Stimulated activated CD8-positive, alpha-beta memory T cell treated with anti-CD3 and anti-CD28 coated beads, Interleukin-12 subunit alpha, Interleukin-12 subunit beta, amount 100 ng/mL, for 1 hour (primary cell): ENCODE results near the gene SLC25A43.
"Not testable (repeated sequence)": the region's sequence is repeated elsewhere in the genome, so short reads cannot be mapped to it uniquely, and the experiment has no call there.

Source experiments
- DNase-seq: peaks from one replicate; pipeline ENCODE4 v3.0.0-alpha.2; 2020; ENCODE audit warnings: low read depth

The SLC25A43 gene

DNA sequence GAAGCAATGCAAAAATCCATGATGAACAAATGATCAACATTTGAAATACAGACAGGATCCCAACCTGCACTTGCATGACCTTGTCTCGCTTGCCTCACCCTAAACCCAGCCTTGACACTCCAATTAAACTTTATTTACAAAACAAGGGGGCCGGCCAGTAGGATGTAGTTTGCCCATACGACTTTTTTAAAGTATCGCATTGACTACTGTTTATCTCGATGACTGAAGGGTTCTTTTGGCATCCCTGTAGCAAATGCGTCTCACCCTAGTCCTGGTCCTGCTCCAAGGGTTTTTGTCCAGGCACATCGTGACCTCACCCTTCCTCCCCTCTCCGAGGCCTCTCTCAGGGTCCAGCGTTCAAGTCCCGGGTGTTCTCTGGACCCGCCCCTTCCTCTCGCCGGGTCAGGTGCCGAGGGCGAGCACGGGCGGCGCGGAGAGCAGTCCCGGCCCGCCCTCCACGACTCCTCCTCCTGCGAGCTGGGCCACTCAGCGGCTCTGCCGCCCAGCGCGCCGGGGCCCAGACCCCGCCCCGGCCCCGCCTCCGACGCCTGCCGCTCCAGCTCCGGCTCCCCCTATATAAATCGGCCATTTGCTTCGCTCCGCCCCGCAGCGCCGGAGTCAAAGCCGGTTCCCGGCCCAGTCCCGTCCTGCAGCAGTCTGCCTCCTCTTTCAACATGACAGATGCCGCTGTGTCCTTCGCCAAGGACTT is 68.9 kb downstream of the SLC25A43 start, which contains the start of gene SLC25A5:
TSS of gene SLC25A5 (plus strand) at position 603 of the 709 bp plus-strand sequence. CDS start at position 675, 72 bp downstream.
- DNase-seq: peak; percentile 62

- DNase-seq: peak; percentile 70
These were observed 69.6 kb downstream of the SLC25A43 start for GRCh38 chrX:119468551-119469312.

GRCh38 chrX:119469313-119469635 is 70.1 kb downstream of the SLC25A43 start:
- no peak for DNase-seq

- DNase-seq: no peak
These were observed 75.7 kb downstream of the SLC25A43 start for GRCh38 chrX:119474615-119475388.

DNA sequence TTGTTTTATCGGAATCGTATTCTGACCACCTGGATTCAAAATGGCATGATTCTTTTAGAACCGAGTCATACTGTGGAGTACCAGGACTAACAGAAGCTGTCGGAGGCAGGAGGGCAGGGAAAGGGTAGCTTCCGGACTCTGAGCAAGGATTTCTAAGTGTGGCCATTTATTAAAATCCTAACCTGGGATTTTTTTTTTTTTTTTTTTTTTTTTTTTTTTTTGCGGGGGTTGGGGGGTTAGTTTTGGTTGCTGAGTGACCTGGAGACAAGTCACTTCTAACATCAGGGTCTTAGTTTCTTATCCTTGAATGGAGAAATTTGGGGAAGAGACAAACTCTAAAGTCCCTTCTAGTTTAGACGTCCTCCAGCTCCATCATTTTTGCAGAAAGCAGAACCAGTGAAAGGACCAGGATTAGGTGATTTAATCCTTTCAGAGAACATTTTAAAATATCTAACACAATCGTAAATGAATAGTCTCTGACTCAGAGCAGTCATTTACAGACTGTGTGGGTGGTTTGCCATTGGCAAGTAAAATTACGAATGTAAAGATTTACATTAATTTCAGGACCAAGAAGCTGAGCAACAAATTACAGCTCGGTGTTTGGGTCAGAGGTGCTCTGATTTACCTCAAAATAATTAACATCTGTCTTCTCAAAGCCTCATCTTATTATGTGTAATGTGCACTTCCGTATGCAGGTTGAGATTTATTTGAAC is 76.4 kb downstream of the SLC25A43 start:
- DNase-seq: no peak

- no peak for DNase-seq
These were observed 78.7 kb downstream of the SLC25A43 start for GRCh38 chrX:119477812-119478232.

DNA sequence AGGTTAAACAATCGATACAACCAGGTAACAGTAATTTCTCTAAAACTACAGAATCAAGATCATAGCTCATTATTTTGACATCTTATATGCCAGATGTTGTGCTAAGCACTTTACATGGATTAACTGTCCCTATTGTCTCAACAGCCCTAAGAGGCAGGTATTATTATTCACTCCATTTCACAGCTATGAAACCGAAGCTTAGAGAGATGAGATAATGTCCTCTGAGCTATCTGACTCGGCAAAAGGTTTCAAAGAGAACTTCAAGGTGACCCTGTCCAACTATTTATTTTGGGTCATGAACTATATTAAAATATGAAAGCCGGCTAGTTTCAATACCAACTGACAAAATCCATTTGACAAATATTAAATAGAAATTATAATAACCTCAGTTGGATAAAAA is 79.4 kb downstream of the SLC25A43 start:
- DNase-seq: no peak

- DNase-seq: no peak
These were observed 80.7 kb downstream of the SLC25A43 start for GRCh38 chrX:119479845-119480244.

DNA sequence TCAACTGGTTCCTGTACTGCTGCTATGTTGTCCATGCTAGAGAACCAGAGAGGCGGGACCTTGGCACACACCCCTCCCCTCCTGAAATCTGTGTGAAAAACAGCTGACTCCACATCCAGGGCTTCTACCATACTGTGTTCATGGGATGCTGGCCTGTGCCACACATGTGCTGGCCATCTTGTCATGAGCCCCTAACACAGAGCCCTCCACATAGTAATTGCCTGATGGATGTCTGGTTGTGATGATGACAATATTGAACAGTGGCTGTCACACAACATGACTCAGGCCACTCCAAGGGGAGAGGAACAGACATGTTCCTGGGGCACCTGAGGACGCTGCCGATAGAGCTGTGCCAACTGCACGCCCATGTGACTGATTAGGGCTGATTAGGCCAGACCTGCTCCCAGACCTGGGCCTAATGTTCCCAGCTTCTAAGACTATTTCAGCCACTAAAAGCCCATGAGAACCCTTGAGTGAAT is 82.2 kb downstream of the SLC25A43 start:
- no peak for DNase-seq

DNA sequence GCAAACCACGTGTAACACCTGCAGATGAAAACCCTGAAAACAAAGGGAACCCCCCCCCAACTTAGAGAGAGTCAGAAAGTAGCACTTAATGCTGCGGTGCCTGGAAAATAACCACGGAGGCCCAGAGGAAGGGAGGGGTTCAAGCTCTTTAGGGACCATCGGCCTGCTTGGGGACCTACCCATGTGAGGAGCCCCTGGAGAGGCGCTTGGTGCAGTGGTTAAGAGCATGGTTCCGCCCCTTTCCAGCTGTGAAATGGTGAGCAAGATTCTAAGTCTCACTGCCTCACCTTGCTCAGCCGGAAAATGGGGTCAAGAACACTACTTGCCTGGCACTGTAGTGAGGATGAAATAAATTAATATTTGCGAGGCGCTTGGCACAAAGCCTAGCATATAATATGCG is 82.9 kb downstream of the SLC25A43 start:
- no peak for DNase-seq

DNA sequence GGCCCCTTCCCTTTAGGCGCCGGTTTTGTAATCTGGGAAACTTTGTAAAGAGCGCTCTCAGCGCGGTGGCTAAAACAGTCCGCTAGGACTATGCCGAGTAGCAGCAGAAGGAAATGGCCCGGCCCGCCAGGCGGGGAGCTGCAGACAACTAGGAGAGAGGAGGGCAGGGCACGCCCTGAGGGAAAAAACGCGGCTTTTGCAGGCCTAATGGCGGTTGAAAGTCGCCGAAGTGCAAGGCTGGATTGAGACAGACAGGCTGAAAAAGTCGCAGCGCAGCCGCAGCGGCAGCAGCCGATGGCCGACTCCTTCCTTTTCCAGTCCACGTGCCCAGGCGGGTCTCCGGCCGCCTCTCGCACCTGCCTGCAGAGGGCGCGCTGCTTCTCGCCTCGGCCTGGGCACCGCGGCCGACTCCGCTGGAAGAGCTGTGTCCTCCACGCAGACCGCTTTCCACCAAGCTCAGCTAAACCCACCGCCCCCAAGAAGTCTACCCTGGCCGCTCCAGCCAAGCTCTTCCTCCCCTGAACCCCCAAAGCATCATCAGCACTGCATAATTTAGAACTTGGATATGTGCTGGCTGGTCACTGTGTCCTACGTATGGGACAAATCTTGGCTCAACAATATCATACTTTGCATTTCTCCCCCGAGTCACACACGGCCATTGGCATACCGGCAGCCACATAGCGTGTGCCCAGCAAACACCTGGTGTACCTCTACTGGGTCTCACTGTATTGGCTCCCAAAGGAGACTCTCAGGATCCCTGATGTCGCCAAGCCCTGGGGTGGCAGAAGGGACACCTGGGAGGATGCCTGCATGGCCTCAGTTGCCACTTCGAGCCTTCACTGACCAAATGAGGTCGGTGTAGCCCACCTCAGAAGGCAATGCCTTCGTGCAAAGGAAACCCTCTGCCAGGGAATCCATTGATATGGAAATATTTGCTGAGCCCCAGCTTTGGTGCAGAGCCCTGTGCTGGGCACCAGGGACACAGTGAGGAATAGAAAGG is 83.6 kb downstream of the SLC25A43 start:
- peak; percentile 36 for DNase-seq

DNA sequence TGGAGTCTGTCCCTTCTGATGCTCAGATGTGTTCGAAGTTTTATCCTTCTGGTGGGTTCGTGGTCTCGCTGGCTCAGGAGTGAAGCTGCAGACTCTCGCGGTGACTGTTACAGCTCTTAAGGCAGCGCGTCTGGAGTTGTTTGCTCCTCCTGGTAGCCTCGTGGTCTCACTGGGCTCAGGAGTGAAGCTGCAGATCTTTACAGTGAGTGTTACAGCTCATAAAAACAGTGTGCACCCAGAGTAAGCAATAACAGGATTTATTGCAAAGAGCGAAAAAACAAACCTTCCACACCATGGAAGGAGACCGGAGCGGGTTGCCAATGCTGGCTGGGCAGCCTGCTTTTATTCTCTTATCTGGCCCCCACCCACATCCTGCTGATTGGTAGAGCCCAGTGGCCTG is 87.6 kb downstream of the SLC25A43 start:
- no peak for DNase-seq

DNA sequence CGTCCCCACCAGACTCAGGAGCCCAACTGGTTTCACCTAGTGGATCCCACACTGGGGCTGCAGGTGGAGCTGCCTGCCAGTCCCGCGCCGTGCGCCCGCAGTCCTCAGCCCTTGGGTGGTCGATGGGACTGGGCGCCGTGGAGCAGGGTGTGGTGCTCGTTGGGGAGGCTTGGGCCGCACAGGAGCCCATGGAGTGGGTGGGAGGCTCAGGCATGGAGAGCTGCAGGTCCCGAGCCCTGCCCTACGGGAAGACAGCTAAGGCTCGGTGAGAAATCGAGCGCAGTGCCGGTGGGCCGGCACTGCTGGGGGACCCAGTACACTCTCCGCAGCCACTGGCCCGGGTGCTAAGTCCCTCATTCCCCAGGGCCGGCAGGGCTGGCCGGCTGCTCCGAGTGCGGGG is 88.6 kb downstream of the SLC25A43 start:
- DNase-seq: not testable (repeated sequence)

DNA sequence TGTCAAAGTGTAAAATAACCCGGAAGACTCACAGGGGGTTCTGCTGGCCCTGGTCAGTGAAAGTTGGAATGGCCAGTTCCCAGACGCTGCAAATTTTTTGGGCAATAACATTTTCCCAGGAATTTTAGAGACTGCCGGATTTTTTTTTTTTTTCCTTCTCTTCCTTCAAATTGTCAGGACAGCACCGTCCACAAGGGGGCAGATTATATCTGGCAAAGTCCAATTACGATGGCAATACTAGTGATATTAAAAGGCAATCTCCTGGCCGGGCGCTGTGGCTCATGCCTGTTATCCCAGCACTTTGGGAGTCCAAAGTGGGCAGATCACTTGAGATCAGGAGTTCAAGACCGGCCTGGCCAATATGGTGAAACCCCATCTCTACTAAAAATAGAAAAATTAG is 89.6 kb downstream of the SLC25A43 start:
- no peak for DNase-seq

DNA sequence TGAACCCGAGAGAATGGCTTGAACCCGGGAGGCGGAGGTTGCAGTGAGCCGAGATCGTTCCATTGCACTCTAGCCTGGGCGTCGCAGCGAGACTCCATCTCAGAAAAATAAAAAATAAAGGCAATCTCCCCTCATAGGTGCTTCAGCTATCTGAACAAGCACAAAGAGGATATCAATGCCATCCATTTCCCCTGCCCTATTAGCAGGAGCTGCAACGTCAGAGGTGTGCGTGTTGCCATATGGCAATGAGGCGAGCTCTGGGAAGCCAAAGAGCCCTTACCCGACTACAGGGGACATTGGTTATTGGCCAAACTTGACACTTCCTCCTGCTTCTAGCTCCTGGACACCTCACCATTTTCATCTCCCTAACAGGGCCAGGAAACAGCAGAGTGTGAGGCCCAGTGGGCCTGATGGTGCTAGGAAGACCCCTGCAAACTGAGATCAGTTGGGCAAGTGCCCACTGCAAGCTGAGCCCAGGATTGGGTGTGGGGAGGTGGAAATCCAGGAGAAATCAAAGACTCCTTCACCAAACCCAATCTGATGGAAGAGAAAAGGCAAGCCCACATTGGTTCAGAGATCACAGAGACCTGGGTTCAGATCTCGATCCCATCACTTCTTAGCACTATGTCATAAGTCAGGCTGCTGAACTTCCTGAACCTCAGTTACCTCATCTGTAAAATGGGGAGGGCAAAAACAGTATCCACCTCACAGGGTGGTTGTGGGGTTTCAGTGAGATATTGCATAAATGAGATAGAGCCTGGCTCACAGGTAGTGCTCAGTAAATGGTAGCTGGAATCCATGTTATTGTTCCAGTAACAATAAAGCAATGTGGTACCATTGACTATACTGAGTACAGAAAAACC is 90.3 kb downstream of the SLC25A43 start:
- no peak for DNase-seq

DNA sequence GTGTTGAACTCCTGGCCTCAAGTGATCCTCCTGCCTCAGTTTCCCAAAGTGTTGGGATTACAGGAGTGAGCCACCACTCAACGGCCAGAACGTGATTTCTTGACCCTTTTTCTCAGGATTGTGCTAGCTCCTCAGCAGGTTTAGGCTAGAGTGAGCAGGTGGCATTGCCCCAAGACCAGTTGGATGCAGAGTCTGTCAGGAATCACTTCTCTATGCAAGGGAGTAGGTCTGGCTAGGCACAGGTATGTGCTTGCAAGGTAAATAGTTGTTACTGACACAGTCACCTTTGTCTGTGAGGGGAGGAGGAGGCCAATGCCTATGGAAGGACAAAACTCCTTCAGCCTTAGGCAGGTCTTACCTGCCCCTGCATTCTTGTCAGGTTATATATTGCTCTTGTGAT is 93.3 kb downstream of the SLC25A43 start:
- DNase-seq: no peak

- DNase-seq: not testable (repeated sequence)
These were observed 94.8 kb downstream of the SLC25A43 start for GRCh38 chrX:119493851-119494495.

- no peak for DNase-seq
These were observed 96.9 kb downstream of the SLC25A43 start for GRCh38 chrX:119495734-119496726.
